Stimulated activated CD4-positive, alpha-beta T cell treated with anti-CD3 and anti-CD28 coated beads, Interleukin-1b, Interleukin-23, amount 100 ng/mL, for 1 hour (primary cell): Measurements from ENCODE around the gene TBL2.
"Not testable (repeated sequence)": the region's sequence is repeated elsewhere in the genome, so short reads cannot be mapped to it uniquely, and the experiment has no call there.

Source experiments
- DNase-seq, 2 donors: peaks; one replicate each; pipeline ENCODE4 v3.0.0-alpha.2; 2020; ENCODE audit warnings: low read depth in 2 of 2

TBL2 gene

GRCh38 chr7:73535918-73536317 lies 42.5 kb downstream of the TBL2 start:
- not testable (repeated sequence) for DNase-seq

GRCh38 chr7:73533742-73534141 lies 44.6 kb downstream of the TBL2 start:
- DNase-seq = no peak

- DNase-seq = no peak
Observed at GRCh38 chr7:73532224-73532623, 46.2 kb downstream of the TBL2 start.

- DNase-seq = no peak
Observed at GRCh38 chr7:73530800-73531199, 47.6 kb downstream of the TBL2 start.

- no peak for DNase-seq
Observed at GRCh38 chr7:73526896-73527821, 51.2 kb downstream of the TBL2 start.

DNA sequence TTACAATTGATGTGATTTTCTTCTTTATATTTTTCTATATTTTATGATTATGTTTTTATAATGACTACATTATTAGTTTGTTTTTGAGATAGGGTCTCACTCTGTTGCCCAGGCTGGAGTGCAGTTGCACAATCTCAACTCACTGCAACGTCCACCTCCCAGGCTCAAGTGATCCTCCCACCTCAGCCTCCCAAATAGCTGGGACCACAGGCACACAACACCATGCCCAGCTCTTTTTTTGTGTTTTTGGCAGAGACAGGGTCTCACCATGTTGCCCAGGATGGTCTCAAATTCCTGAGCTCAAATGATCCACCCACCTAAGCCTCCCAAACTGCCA lies 52.3 kb downstream of the TBL2 start:
- DNase-seq = not testable (repeated sequence)

GRCh38 chr7:73522105-73522872 lies 56.1 kb downstream of the TBL2 start, which contains the start of gene BAZ1B:
BAZ1B (minus strand) TSS chr7:73522293; CDS start chr7:73521933, 360 bp downstream.
- peak; percentile 92 to 94 for DNase-seq

DNA sequence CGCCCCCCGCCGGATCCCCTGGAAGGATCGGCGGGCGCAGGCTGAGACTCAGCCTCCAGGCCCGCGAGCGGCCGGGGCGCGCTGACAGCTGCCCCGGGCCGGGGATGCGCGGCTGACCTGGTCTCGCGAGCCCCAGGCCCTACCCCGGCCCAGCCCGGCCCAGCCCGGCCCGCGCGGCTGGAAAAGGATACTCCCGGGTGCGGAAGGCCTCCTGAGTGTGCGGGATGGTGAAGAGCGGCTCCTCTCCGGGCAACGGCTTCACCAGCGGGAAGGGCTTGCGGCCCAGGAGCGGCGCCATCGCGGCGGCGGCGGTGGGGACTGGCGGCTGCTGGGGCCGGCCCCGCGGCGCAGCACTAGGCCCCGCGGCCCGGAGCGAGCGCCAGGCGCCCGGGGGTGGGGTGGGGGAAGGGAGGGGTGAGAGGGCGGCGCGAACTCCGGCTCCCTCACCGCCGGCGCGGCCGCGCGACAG lies 56.7 kb downstream of the TBL2 start:
- DNase-seq = peak; percentile 5 to 46

DNA sequence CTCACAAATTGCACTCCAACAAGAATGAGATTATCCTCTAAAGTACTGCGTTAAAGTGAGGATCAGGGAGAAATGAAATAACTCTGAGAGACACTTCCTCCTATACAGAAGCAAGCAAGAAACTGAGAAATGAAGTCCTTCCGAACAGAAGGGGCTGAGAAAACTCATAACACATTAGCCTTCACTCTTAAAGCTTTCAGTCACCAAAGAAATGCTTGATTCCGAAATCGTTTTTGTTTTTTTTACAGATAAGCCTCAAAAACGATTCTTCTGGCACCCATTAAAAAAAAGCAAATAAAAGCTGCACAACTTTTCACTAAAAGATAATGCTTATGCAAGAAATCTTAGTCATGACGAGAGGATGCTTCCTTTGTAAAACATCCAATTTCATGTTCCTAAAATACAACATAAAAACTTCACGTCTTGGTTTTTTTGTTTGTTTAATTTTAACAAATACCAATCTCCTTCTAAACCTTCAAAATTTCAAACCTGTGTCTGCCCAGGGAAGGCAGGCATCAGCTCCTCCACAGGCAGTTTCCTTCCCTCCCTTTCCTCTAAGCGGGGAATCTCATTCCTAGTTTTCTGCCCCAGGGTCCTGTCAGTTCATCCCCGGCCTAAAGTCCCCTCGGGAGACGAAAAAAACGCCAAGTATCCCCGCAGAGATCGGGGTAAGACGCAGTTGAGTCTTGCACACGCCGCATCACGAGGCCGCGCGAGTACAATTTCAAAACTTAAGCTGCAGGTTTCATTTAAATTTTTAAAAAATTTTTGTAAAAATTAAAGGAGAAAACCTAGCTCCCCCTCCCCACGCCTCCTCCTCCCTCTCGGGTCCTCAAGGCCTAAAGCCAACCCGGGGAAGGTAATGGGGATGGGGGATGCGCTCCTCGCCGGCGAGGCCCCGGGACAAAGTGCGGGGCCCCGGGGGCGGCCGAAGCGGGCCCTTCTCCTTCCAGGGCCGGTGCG lies 57.4 kb downstream of the TBL2 start:
- no peak for DNase-seq

- DNase-seq = no peak
Observed at GRCh38 chr7:73519867-73520672, 58.3 kb downstream of the TBL2 start.

DNA sequence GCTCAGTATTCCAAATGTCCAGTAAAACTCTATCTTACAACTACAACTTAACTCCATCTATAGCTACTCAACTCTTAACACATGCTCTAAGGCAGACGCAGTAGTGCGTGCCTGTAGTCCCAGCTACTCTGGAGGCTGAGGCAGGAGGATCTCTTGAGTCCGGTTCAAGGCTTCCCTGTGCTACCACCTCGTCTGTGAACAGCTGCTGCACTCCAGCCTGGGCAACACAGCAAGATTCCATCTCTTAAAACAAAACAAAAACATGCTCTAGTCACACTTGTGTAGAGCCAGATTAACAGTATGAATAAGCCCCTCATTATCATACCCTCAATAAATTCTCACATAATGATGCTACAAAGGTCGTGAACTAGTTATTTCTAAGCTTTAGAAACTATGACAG lies 59.9 kb downstream of the TBL2 start:
- DNase-seq = no peak
